Esophagus squamous epithelium (tissue), 4 donors: ENCODE results near the gene POLR3H.

Experiments
- POLR2A ChIP-seq, 4 donors: fragments of 450-650 bp; IDR thresholded peaks; one replicate each; pipeline ENCODE4 v1.6.1; 2017; ENCODE audit warnings: antibody characterized with exemption in 4 of 4, mild to moderate bottlenecking in 4 of 4, moderate library complexity in 3 of 4
- TF ChIP-seq, protein P1 (sequence below), 6 experiments: fragments of 450-650 bp in 4 of 6; fragments of 200-600 bp in 2 of 6; sonication (generic) in 2 of 6; IDR thresholded peaks; one replicate each; pipeline ENCODE4 v1.5.1; 2016 to 2019; ENCODE audit warnings: antibody characterized with exemption in 6 of 6, mild to moderate bottlenecking in 4 of 6, moderate library complexity in 4 of 6

DNA sequence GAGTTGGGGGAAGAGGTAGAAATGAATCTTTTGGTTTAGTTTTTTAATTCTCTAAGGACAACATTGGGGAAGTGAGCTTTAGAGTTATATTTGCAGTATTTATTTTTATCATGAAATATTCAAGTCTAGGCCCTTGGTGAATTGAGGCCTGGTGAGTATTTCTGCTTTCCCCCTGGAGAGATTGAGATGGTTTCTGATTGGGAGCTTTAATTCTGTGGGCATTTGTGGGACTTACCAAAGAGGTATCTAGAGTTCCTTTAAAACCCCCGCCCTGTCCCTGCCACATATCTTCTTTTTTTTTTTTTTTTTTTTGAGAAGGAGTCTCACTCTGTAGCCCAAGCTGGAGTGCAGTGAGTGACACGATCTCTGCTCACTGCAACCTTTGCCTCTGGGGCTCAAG lies 65.8 kb downstream of the POLR3H start:
- TF ChIP-seq POLR2A (IDR thresholded peaks at IDR 0.05): no peak
- TF ChIP-seq, protein P1, sequence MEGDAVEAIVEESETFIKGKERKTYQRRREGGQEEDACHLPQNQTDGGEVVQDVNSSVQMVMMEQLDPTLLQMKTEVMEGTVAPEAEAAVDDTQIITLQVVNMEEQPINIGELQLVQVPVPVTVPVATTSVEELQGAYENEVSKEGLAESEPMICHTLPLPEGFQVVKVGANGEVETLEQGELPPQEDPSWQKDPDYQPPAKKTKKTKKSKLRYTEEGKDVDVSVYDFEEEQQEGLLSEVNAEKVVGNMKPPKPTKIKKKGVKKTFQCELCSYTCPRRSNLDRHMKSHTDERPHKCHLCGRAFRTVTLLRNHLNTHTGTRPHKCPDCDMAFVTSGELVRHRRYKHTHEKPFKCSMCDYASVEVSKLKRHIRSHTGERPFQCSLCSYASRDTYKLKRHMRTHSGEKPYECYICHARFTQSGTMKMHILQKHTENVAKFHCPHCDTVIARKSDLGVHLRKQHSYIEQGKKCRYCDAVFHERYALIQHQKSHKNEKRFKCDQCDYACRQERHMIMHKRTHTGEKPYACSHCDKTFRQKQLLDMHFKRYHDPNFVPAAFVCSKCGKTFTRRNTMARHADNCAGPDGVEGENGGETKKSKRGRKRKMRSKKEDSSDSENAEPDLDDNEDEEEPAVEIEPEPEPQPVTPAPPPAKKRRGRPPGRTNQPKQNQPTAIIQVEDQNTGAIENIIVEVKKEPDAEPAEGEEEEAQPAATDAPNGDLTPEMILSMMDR (IDR thresholded peaks at IDR 0.05): no peak
